HCT116 (cell line): ENCODE results near the gene C2CD3. TPM values are rescaled to one million over a fixed set of nuclear protein-coding genes. Genes with fewer than 3 reads are reported as not detected.

Experiments used
- ATAC-seq: fragments of 200-7000 bp; cut with Tn5 transposase; 2 replicates; pipeline ENCODE4 v1.9.1; 2020; ENCODE audit warnings: mild to moderate bottlenecking, moderate library complexity
- BruUV-seq: library from RNA; stranded (reverse); fragments of 400-500 nt; replicated peaks from 2 replicates; lab custom pipeline; 2021; lab: Mats Ljungman, UMichigan
- CTCF ChIA-PET: fragments of 300-600 bp; sonication (Branson Sonifier 250); formaldehyde crosslinking; loops from one replicate; lab custom pipeline; 2021; ENCODE audit warnings: antibody characterized with exemption; lab: Charles Lee
- POLR2A ChIA-PET: fragments of 300-600, 350-600 bp; sonication (Branson Sonifier 250); formaldehyde crosslinking; loops from one replicate; lab custom pipeline; 2021; ENCODE audit warnings: antibody characterized with exemption; lab: Charles Lee
- RAD21 ChIA-PET, 2 experiments: fragments of 300-600 bp; sonication (Branson Sonifier 250); formaldehyde crosslinking; loops; one replicate each; lab custom pipeline; 2023; ENCODE audit warnings: low total read pairs in 2 of 2; ENCODE audit not compliant: uncharacterized antibody in 2 of 2, unreplicated experiment in 2 of 2, low non-redundant PET in 1 of 2; lab: Charles Lee
- DNase-seq: peaks from one replicate; pipeline ENCODE4 v3.0.0-alpha.2; 2010; ENCODE audit warnings: low read depth, low spot score
- H2AFZ ChIP-seq: fragments of 200-600 bp; shearing (Covaris generic), sonication (generic); 2 replicates; pipeline ENCODE4 v1.6.1; 2017; ENCODE audit warnings: low read depth, mixed run types, mixed read lengths, antibody characterized with exemption, low read length; ENCODE audit not compliant: poor library complexity, severe bottlenecking
- H3K27ac ChIP-seq: 2 replicates; pipeline ENCODE4 v1.5.1; 2012; ENCODE audit warnings: low read depth, low read length
- H3K27me3 ChIP-seq: fragments of 200-600 bp; sonication (generic); 2 replicates; pipeline ENCODE4 v1.6.1; 2016; ENCODE audit warnings: mixed run types, low read length, mixed read lengths; ENCODE audit not compliant: insufficient read depth
- H3K36me3 ChIP-seq, 2 experiments: fragments of 200-500 bp in 1 of 2; fragments of 200-600 bp in 1 of 2; sonication (Bioruptor generic) in 1 of 2; sonication (generic) in 1 of 2; 2 replicates each; pipeline versions ENCODE4 v1.5.1 to v1.6.1; 2014 to 2016; ENCODE audit warnings: low read length in 2 of 2, inconsistent platforms in 1 of 2, mixed read lengths in 1 of 2, mixed run types in 1 of 2; ENCODE audit not compliant: insufficient read depth in 2 of 2, control insufficient read depth in 1 of 2
- H3K4me1 ChIP-seq, 2 experiments: fragments of 200-600 bp in 1 of 2; sonication (generic) in 1 of 2; 2 replicates each; pipeline versions ENCODE4 v1.5.1 to v1.6.1; 2012 to 2017; ENCODE audit warnings: low read length in 2 of 2, inconsistent platforms in 1 of 2, mild to moderate bottlenecking in 1 of 2, mixed read lengths in 1 of 2, mixed run types in 1 of 2, moderate library complexity in 1 of 2; ENCODE audit not compliant: insufficient read depth in 2 of 2, control insufficient read depth in 1 of 2
- H3K4me2 ChIP-seq: fragments of 200-600 bp; sonication (generic); 2 replicates; pipeline ENCODE4 v1.6.1; 2017; ENCODE audit warnings: mixed run types, low read length, mixed read lengths
- H3K4me3 ChIP-seq, 2 experiments: fragments of 200-600 bp in 1 of 2; sonication (generic) in 1 of 2; replicated peaks in 1 of 2; 2 replicates each; pipeline ENCODE4 v1.5.1; 2011 to 2016; ENCODE audit warnings: low read length in 2 of 2, control low read depth in 1 of 2, low read depth in 1 of 2, mild to moderate bottlenecking in 1 of 2, mixed read lengths in 1 of 2, mixed run types in 1 of 2
- H3K79me2 ChIP-seq: fragments of 200-600 bp; sonication (generic); 2 replicates; pipeline ENCODE4 v1.6.1; 2017; ENCODE audit warnings: mild to moderate bottlenecking, mixed run types, low read length, moderate library complexity, mixed read lengths; ENCODE audit not compliant: insufficient read depth
- H3K9ac ChIP-seq: fragments of 200-600 bp; sonication (generic); 2 replicates; pipeline ENCODE4 v1.6.1; 2016; ENCODE audit warnings: low read length, mixed read lengths
- H3K9me2 ChIP-seq: fragments of 200-600 bp; sonication (generic), shearing (Covaris generic); 2 replicates; pipeline ENCODE4 v1.6.1; 2017; ENCODE audit warnings: mixed run types, mild to moderate bottlenecking, moderate library complexity; ENCODE audit not compliant: insufficient read depth
- H3K9me3 ChIP-seq, 2 experiments: fragments of 200-500 bp in 1 of 2; fragments of 200-600 bp in 1 of 2; sonication (Bioruptor generic) in 1 of 2; sonication (generic) in 1 of 2; 2 replicates each; pipeline ENCODE4 v1.6.1; 2014 to 2017; ENCODE audit warnings: low read length in 2 of 2, mixed read lengths in 2 of 2, inconsistent platforms in 1 of 2, low read depth in 1 of 2, mild to moderate bottlenecking in 1 of 2, mixed run types in 1 of 2, moderate library complexity in 1 of 2; ENCODE audit not compliant: control insufficient read depth in 1 of 2, insufficient read depth in 1 of 2
- H4K20me1 ChIP-seq: fragments of 200-600 bp; sonication (generic), shearing (Covaris generic); 2 replicates; pipeline ENCODE4 v1.6.1; 2017; ENCODE audit warnings: mixed run types, mild to moderate bottlenecking, moderate library complexity; ENCODE audit not compliant: insufficient read depth
- ATF3 ChIP-seq: IDR thresholded peaks from 2 replicates; pipeline ENCODE4 v1.6.1; 2012
- CBX3 ChIP-seq: IDR thresholded peaks from 2 replicates; pipeline ENCODE4 v1.6.1; 2012; ENCODE audit warnings: low read depth
- EGR1 ChIP-seq: IDR thresholded peaks from 2 replicates; pipeline ENCODE4 v1.6.1; 2012; ENCODE audit warnings: low read depth
- ELF1 ChIP-seq: IDR thresholded peaks from 2 replicates; pipeline ENCODE4 v1.6.1; 2012; ENCODE audit warnings: low read depth, borderline replicate concordance
- EZH2 ChIP-seq: fragments of 200-600 bp; sonication (generic); IDR thresholded peaks from 2 replicates; pipeline ENCODE4 v1.6.1; 2017; ENCODE audit warnings: antibody characterized with exemption, mixed run types
- EZH2phosphoT487 ChIP-seq: fragments of 200-600 bp; IDR thresholded peaks from 2 replicates; pipeline ENCODE4 v1.6.1; 2018; ENCODE audit warnings: antibody characterized with exemption, borderline replicate concordance
- FOSL1 ChIP-seq: IDR thresholded peaks from 2 replicates; pipeline ENCODE4 v1.6.1; 2012; ENCODE audit warnings: low read depth
- POLR2A ChIP-seq: IDR thresholded peaks from 2 replicates; pipeline ENCODE4 v1.7.0; 2011; ENCODE audit warnings: borderline replicate concordance; ENCODE audit not compliant: insufficient read depth, insufficient read length; ENCODE audit errors: extremely low read depth
- RAD21 ChIP-seq: IDR thresholded peaks from 2 replicates; pipeline ENCODE4 v1.6.1; 2012; ENCODE audit warnings: low read depth, mild to moderate bottlenecking
- SP1 ChIP-seq: IDR thresholded peaks from 2 replicates; pipeline ENCODE4 v1.6.1; 2012; ENCODE audit warnings: low read depth
- ZFX ChIP-seq: fragments of 450-650 bp; IDR thresholded peaks from 2 replicates; pipeline ENCODE4 v1.6.1; 2017
- ZNF274 ChIP-seq: fragments of 200-500 bp; sonication (Bioruptor generic); IDR thresholded peaks from 2 replicates; pipeline ENCODE4 v1.6.1; 2014; ENCODE audit warnings: mild to moderate bottlenecking, low read depth, low read length, inconsistent platforms
- intact Hi-C: fragments of 100-400 bp; cut with micrococcal nuclease; formaldehyde crosslinking; loops from 2 replicates; pipeline ENCODE4 v1.10.0; 2022
- total RNA-seq: library from RNA; stranded (reverse); gene quantifications from one replicate; pipeline ENCODE4 v1.2.1, GENCODE V29; 2021; ENCODE audit not compliant: unreplicated experiment
- TF ChIP-seq, protein P1 (sequence below): IDR thresholded peaks from 2 replicates; pipeline ENCODE4 v1.6.1; 2011; ENCODE audit warnings: mild to moderate bottlenecking, low read length, moderate library complexity; ENCODE audit not compliant: insufficient replicate concordance; ENCODE audit errors: extremely low read depth
- TF ChIP-seq, protein P2 (sequence below), 3 experiments: fragments of 200-600 bp in 1 of 3; sonication (generic) in 1 of 3; IDR thresholded peaks in 2 of 3; conservative IDR thresholded peaks in 1 of 3; 2 replicates each; pipeline ENCODE4 v1.5.1; 2012 to 2017; ENCODE audit warnings: low read depth in 2 of 3, low read length in 2 of 3, antibody characterized with exemption in 1 of 3, borderline replicate concordance in 1 of 3, control low read depth in 1 of 3, mild to moderate bottlenecking in 1 of 3, mixed read lengths in 1 of 3, mixed run types in 1 of 3, moderate library complexity in 1 of 3; ENCODE audit not compliant: insufficient read depth in 1 of 3

C2CD3 gene
- total RNA-seq, 1 experiment from 2014 or later: 30.6 TPM

DNA sequence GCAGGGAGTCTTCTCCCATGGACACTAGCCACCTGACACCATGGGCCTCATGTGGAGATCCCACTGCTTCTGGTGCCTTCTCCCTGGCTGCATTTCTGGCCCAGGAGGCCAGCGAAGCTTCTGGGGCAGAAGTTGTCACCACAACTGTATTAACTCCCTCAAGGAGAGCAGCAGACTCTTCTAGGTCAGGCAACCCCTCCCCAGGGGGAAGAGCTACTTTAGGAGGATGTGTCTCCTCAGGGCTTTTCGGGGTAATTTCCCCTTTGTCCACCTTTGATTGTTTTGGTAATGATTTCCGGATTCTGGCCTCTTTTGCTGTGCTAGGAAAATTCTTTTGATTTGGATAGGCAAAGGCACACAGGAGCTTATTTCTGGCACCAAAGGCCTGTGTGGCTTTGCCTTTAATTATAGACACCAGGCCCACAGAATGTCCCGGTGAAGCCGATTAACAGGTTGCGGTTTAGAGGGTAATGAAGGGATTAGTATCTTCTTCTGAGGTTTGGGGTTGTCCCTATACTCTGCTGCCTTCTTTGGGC, 179.3 kb downstream of the C2CD3 start:
- no peak overlapping the region for H3K27ac ChIP-seq
- CTCF ChIA-PET: no interaction called here
- no peaks in the 10 kb centered on the region for H4K20me1 ChIP-seq
- no peaks in the 10 kb centered on the region for H3K27me3 ChIP-seq
- H3K4me1 ChIP-seq: no peaks in the 10 kb centered on the region
- H3K4me2 ChIP-seq: no peak overlapping the region
- ATAC-seq (no peak), DNase-seq (no peak)
- H3K9ac ChIP-seq: no peak overlapping the region
- H3K9me3 ChIP-seq: no peaks in the 10 kb centered on the region
- POLR2A ChIA-PET: no interaction called here
- no peaks in the 10 kb centered on the region for H3K9me2 ChIP-seq
- no peak for TF ChIP-seq ZFX
- TF ChIP-seq EZH2: no peak
- TF ChIP-seq EZH2phosphoT487: no peak
- TF ChIP-seq ATF3: no peak
- no peak overlapping the region for H2AFZ ChIP-seq
- RAD21 ChIA-PET: no interaction called here
- intact Hi-C loops: no loop called here
- H3K4me3 ChIP-seq: no peak overlapping the region
- no peaks in the 10 kb centered on the region for H3K36me3 ChIP-seq
- no peaks in the 10 kb centered on the region for H3K79me2 ChIP-seq
- no TSS peak for BruUV-seq

- no peaks in the 10 kb centered on the region for H3K79me2 ChIP-seq
- no peak for ATAC-seq
- no peak overlapping the region for H2AFZ ChIP-seq
- intact Hi-C loops: no loop called here
- no peak overlapping the region for H3K4me2 ChIP-seq
- no peaks in the 10 kb centered on the region for H3K4me1 ChIP-seq
- H3K9me2 ChIP-seq: no peaks in the 10 kb centered on the region
- no peak overlapping the region for H3K27ac ChIP-seq
- CTCF ChIA-PET: no interaction called here
- TF ChIP-seq EGR1: no peak
- TF ChIP-seq, protein P1, sequence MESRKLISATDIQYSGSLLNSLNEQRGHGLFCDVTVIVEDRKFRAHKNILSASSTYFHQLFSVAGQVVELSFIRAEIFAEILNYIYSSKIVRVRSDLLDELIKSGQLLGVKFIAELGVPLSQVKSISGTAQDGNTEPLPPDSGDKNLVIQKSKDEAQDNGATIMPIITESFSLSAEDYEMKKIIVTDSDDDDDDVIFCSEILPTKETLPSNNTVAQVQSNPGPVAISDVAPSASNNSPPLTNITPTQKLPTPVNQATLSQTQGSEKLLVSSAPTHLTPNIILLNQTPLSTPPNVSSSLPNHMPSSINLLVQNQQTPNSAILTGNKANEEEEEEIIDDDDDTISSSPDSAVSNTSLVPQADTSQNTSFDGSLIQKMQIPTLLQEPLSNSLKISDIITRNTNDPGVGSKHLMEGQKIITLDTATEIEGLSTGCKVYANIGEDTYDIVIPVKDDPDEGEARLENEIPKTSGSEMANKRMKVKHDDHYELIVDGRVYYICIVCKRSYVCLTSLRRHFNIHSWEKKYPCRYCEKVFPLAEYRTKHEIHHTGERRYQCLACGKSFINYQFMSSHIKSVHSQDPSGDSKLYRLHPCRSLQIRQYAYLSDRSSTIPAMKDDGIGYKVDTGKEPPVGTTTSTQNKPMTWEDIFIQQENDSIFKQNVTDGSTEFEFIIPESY: no peak
- TF ChIP-seq ZFX: no peak
- no peak for TF ChIP-seq FOSL1
- TF ChIP-seq, protein P2, sequence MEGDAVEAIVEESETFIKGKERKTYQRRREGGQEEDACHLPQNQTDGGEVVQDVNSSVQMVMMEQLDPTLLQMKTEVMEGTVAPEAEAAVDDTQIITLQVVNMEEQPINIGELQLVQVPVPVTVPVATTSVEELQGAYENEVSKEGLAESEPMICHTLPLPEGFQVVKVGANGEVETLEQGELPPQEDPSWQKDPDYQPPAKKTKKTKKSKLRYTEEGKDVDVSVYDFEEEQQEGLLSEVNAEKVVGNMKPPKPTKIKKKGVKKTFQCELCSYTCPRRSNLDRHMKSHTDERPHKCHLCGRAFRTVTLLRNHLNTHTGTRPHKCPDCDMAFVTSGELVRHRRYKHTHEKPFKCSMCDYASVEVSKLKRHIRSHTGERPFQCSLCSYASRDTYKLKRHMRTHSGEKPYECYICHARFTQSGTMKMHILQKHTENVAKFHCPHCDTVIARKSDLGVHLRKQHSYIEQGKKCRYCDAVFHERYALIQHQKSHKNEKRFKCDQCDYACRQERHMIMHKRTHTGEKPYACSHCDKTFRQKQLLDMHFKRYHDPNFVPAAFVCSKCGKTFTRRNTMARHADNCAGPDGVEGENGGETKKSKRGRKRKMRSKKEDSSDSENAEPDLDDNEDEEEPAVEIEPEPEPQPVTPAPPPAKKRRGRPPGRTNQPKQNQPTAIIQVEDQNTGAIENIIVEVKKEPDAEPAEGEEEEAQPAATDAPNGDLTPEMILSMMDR (IDR thresholded peaks at IDR 0.05 in 2 of 3, conservative IDR thresholded peaks at IDR 0.05 in 1 of 3; ENCODE audit: borderline replicate concordance in 1 of 3, insufficient read depth in 1 of 3, low read depth in 2 of 3, low read length in 2 of 3): no peak
- TF ChIP-seq ATF3: no peak
- no peak for TF ChIP-seq RAD21
- no peak for TF ChIP-seq ZNF274
- TF ChIP-seq SP1: no peak
- TF ChIP-seq ELF1: no peak
- no peak for TF ChIP-seq CBX3
- TF ChIP-seq EZH2phosphoT487: no peak
- TF ChIP-seq POLR2A: no peak
- TF ChIP-seq, all 23 proteins: peak for 0
- no peak for DNase-seq
- H3K4me3 ChIP-seq: no peak overlapping the region
- no peaks in the 10 kb centered on the region for H4K20me1 ChIP-seq
- no peaks in the 10 kb centered on the region for H3K27me3 ChIP-seq
- ChIA-PET POLR2A (no interaction called here), RAD21 (no interaction called here)
- BruUV-seq: no TSS peak
- H3K9ac ChIP-seq: no peak overlapping the region
- no peaks in the 10 kb centered on the region for H3K9me3 ChIP-seq
- no peaks in the 10 kb centered on the region for H3K36me3 ChIP-seq
Observed at GRCh38 chr11:73990730-73991129, 180.1 kb downstream of the C2CD3 start.
